SH-SY5Y (cell line): ENCODE results near the gene KCTD7.

ENCODE experiments used
- GATA2 ChIP-seq: IDR thresholded peaks from 2 replicates; pipeline ENCODE4 v1.6.1; 2011; ENCODE audit warnings: mild to moderate bottlenecking, low read depth, low read length
- GATA3 ChIP-seq: IDR thresholded peaks from 2 replicates; pipeline ENCODE4 v1.6.1; 2011; ENCODE audit warnings: low read depth, mild to moderate bottlenecking, low read length, moderate library complexity

The KCTD7 gene

GRCh38 chr7:66693331-66693730 is 64.7 kb downstream of the KCTD7 start:
- TF ChIP-seq GATA3 (no peak), GATA2 (no peak)
